HCT116 (cell line): Measurements from ENCODE around the gene KNDC1. TPM values are rescaled to one million over a fixed set of nuclear protein-coding genes. Genes with fewer than 3 reads are reported as not detected.

ENCODE experiments used
- ATAC-seq: fragments of 200-7000 bp; cut with Tn5 transposase; 2 replicates; pipeline ENCODE4 v1.9.1; 2020; ENCODE audit warnings: mild to moderate bottlenecking, moderate library complexity
- BruUV-seq: library from RNA; stranded (reverse); fragments of 400-500 nt; replicated peaks from 2 replicates; lab custom pipeline; 2021; lab: Mats Ljungman, UMichigan
- CTCF ChIA-PET: fragments of 300-600 bp; sonication (Branson Sonifier 250); formaldehyde crosslinking; loops from one replicate; lab custom pipeline; 2021; ENCODE audit warnings: antibody characterized with exemption; lab: Charles Lee
- POLR2A ChIA-PET: fragments of 300-600, 350-600 bp; sonication (Branson Sonifier 250); formaldehyde crosslinking; loops from one replicate; lab custom pipeline; 2021; ENCODE audit warnings: antibody characterized with exemption; lab: Charles Lee
- RAD21 ChIA-PET, 2 experiments: fragments of 300-600 bp; sonication (Branson Sonifier 250); formaldehyde crosslinking; loops; one replicate each; lab custom pipeline; 2023; ENCODE audit warnings: low total read pairs in 2 of 2; ENCODE audit not compliant: uncharacterized antibody in 2 of 2, unreplicated experiment in 2 of 2, low non-redundant PET in 1 of 2; lab: Charles Lee
- DNase-seq: peaks from one replicate; pipeline ENCODE4 v3.0.0-alpha.2; 2010; ENCODE audit warnings: low read depth, low spot score
- H2AFZ ChIP-seq: fragments of 200-600 bp; shearing (Covaris generic), sonication (generic); 2 replicates; pipeline ENCODE4 v1.6.1; 2017; ENCODE audit warnings: low read depth, mixed run types, mixed read lengths, antibody characterized with exemption, low read length; ENCODE audit not compliant: poor library complexity, severe bottlenecking
- H3K27ac ChIP-seq: 2 replicates; pipeline ENCODE4 v1.5.1; 2012; ENCODE audit warnings: low read depth, low read length
- H3K27me3 ChIP-seq: fragments of 200-600 bp; sonication (generic); 2 replicates; pipeline ENCODE4 v1.6.1; 2016; ENCODE audit warnings: mixed run types, low read length, mixed read lengths; ENCODE audit not compliant: insufficient read depth
- H3K36me3 ChIP-seq, 2 experiments: fragments of 200-500 bp in 1 of 2; fragments of 200-600 bp in 1 of 2; sonication (Bioruptor generic) in 1 of 2; sonication (generic) in 1 of 2; 2 replicates each; pipeline versions ENCODE4 v1.5.1 to v1.6.1; 2014 to 2016; ENCODE audit warnings: low read length in 2 of 2, inconsistent platforms in 1 of 2, mixed read lengths in 1 of 2, mixed run types in 1 of 2; ENCODE audit not compliant: insufficient read depth in 2 of 2, control insufficient read depth in 1 of 2
- H3K4me1 ChIP-seq, 2 experiments: fragments of 200-600 bp in 1 of 2; sonication (generic) in 1 of 2; 2 replicates each; pipeline versions ENCODE4 v1.5.1 to v1.6.1; 2012 to 2017; ENCODE audit warnings: low read length in 2 of 2, inconsistent platforms in 1 of 2, mild to moderate bottlenecking in 1 of 2, mixed read lengths in 1 of 2, mixed run types in 1 of 2, moderate library complexity in 1 of 2; ENCODE audit not compliant: insufficient read depth in 2 of 2, control insufficient read depth in 1 of 2
- H3K4me2 ChIP-seq: fragments of 200-600 bp; sonication (generic); 2 replicates; pipeline ENCODE4 v1.6.1; 2017; ENCODE audit warnings: mixed run types, low read length, mixed read lengths
- H3K4me3 ChIP-seq, 2 experiments: fragments of 200-600 bp in 1 of 2; sonication (generic) in 1 of 2; replicated peaks in 1 of 2; 2 replicates each; pipeline ENCODE4 v1.5.1; 2011 to 2016; ENCODE audit warnings: low read length in 2 of 2, control low read depth in 1 of 2, low read depth in 1 of 2, mild to moderate bottlenecking in 1 of 2, mixed read lengths in 1 of 2, mixed run types in 1 of 2
- H3K79me2 ChIP-seq: fragments of 200-600 bp; sonication (generic); 2 replicates; pipeline ENCODE4 v1.6.1; 2017; ENCODE audit warnings: mild to moderate bottlenecking, mixed run types, low read length, moderate library complexity, mixed read lengths; ENCODE audit not compliant: insufficient read depth
- H3K9ac ChIP-seq: fragments of 200-600 bp; sonication (generic); 2 replicates; pipeline ENCODE4 v1.6.1; 2016; ENCODE audit warnings: low read length, mixed read lengths
- H3K9me2 ChIP-seq: fragments of 200-600 bp; sonication (generic), shearing (Covaris generic); 2 replicates; pipeline ENCODE4 v1.6.1; 2017; ENCODE audit warnings: mixed run types, mild to moderate bottlenecking, moderate library complexity; ENCODE audit not compliant: insufficient read depth
- H3K9me3 ChIP-seq, 2 experiments: fragments of 200-500 bp in 1 of 2; fragments of 200-600 bp in 1 of 2; sonication (Bioruptor generic) in 1 of 2; sonication (generic) in 1 of 2; 2 replicates each; pipeline ENCODE4 v1.6.1; 2014 to 2017; ENCODE audit warnings: low read length in 2 of 2, mixed read lengths in 2 of 2, inconsistent platforms in 1 of 2, low read depth in 1 of 2, mild to moderate bottlenecking in 1 of 2, mixed run types in 1 of 2, moderate library complexity in 1 of 2; ENCODE audit not compliant: control insufficient read depth in 1 of 2, insufficient read depth in 1 of 2
- H4K20me1 ChIP-seq: fragments of 200-600 bp; sonication (generic), shearing (Covaris generic); 2 replicates; pipeline ENCODE4 v1.6.1; 2017; ENCODE audit warnings: mixed run types, mild to moderate bottlenecking, moderate library complexity; ENCODE audit not compliant: insufficient read depth
- CEBPB ChIP-seq: IDR thresholded peaks from 2 replicates; pipeline ENCODE4 v1.6.1; 2012; ENCODE audit warnings: low read depth
- ELF1 ChIP-seq: IDR thresholded peaks from 2 replicates; pipeline ENCODE4 v1.6.1; 2012; ENCODE audit warnings: low read depth, borderline replicate concordance
- EZH2 ChIP-seq: fragments of 200-600 bp; sonication (generic); IDR thresholded peaks from 2 replicates; pipeline ENCODE4 v1.6.1; 2017; ENCODE audit warnings: antibody characterized with exemption, mixed run types
- FOSL1 ChIP-seq: IDR thresholded peaks from 2 replicates; pipeline ENCODE4 v1.6.1; 2012; ENCODE audit warnings: low read depth
- POLR2AphosphoS5 ChIP-seq: IDR thresholded peaks from 2 replicates; pipeline ENCODE4 v1.6.1; 2011; ENCODE audit warnings: mild to moderate bottlenecking, low read depth, low read length, moderate library complexity
- RAD21 ChIP-seq: IDR thresholded peaks from 2 replicates; pipeline ENCODE4 v1.6.1; 2012; ENCODE audit warnings: low read depth, mild to moderate bottlenecking
- SIN3A ChIP-seq: IDR thresholded peaks from 2 replicates; pipeline ENCODE4 v1.6.1; 2012; ENCODE audit warnings: low read depth
- SP1 ChIP-seq: IDR thresholded peaks from 2 replicates; pipeline ENCODE4 v1.6.1; 2012; ENCODE audit warnings: low read depth
- SRF ChIP-seq: IDR thresholded peaks from 2 replicates; pipeline ENCODE4 v1.6.1; 2012; ENCODE audit warnings: low read depth
- ZBTB33 ChIP-seq: IDR thresholded peaks from 2 replicates; pipeline ENCODE4 v1.6.1; 2011; ENCODE audit warnings: mild to moderate bottlenecking, low read length, moderate library complexity; ENCODE audit not compliant: insufficient replicate concordance; ENCODE audit errors: extremely low read depth
- ZNF274 ChIP-seq: fragments of 200-500 bp; sonication (Bioruptor generic); IDR thresholded peaks from 2 replicates; pipeline ENCODE4 v1.6.1; 2014; ENCODE audit warnings: mild to moderate bottlenecking, low read depth, low read length, inconsistent platforms
- intact Hi-C: fragments of 100-400 bp; cut with micrococcal nuclease; formaldehyde crosslinking; loops from 2 replicates; pipeline ENCODE4 v1.10.0; 2022
- total RNA-seq: library from RNA; stranded (reverse); gene quantifications from one replicate; pipeline ENCODE4 v1.2.1, GENCODE V29; 2021; ENCODE audit not compliant: unreplicated experiment
- TF ChIP-seq, protein P1 (sequence below), 3 experiments: fragments of 200-600 bp in 1 of 3; sonication (generic) in 1 of 3; IDR thresholded peaks in 2 of 3; conservative IDR thresholded peaks in 1 of 3; 2 replicates each; pipeline ENCODE4 v1.5.1; 2012 to 2017; ENCODE audit warnings: low read depth in 2 of 3, low read length in 2 of 3, antibody characterized with exemption in 1 of 3, borderline replicate concordance in 1 of 3, control low read depth in 1 of 3, mild to moderate bottlenecking in 1 of 3, mixed read lengths in 1 of 3, mixed run types in 1 of 3, moderate library complexity in 1 of 3; ENCODE audit not compliant: insufficient read depth in 1 of 3
- TF ChIP-seq, protein P2 (sequence below): IDR thresholded peaks from 2 replicates; pipeline ENCODE4 v1.6.1; 2012
- TF ChIP-seq, protein P3 (sequence below): IDR thresholded peaks from 2 replicates; pipeline ENCODE4 v1.6.1; 2012; ENCODE audit warnings: low read depth
- TF ChIP-seq, protein P4 (sequence below): IDR thresholded peaks from 2 replicates; pipeline ENCODE4 v1.6.1; 2012

KNDC1 gene
- total RNA-seq, 1 experiment from 2014 or later = 3.6 TPM

- TF ChIP-seq, protein P1, sequence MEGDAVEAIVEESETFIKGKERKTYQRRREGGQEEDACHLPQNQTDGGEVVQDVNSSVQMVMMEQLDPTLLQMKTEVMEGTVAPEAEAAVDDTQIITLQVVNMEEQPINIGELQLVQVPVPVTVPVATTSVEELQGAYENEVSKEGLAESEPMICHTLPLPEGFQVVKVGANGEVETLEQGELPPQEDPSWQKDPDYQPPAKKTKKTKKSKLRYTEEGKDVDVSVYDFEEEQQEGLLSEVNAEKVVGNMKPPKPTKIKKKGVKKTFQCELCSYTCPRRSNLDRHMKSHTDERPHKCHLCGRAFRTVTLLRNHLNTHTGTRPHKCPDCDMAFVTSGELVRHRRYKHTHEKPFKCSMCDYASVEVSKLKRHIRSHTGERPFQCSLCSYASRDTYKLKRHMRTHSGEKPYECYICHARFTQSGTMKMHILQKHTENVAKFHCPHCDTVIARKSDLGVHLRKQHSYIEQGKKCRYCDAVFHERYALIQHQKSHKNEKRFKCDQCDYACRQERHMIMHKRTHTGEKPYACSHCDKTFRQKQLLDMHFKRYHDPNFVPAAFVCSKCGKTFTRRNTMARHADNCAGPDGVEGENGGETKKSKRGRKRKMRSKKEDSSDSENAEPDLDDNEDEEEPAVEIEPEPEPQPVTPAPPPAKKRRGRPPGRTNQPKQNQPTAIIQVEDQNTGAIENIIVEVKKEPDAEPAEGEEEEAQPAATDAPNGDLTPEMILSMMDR (IDR thresholded peaks at IDR 0.05 in 2 of 3, conservative IDR thresholded peaks at IDR 0.05 in 1 of 3; ENCODE audit: borderline replicate concordance in 1 of 3, insufficient read depth in 1 of 3, low read depth in 2 of 3, low read length in 2 of 3) = no peak
- no peak for TF ChIP-seq POLR2AphosphoS5
- TF ChIP-seq, all 23 proteins: peak for 0
These were observed 17.4 kb upstream of the KNDC1 start (continued) for GRCh38 chr10:133142523-133143199.

DNA sequence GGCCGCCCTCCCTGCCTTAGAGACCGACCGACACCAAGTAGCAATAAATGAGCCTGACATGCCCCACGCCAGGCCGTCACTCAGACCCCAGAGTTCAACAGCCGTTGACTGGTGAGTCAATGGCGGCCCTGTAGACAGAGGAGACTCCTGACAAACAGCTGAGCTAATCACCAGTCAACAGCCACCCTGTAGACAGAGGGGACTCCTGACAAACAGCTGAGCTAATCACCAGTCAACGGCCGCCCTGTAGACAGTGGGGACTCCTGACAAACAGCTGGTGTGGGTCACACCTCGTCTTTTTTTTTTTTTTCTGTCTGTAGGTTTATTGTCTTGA is 16.9 kb upstream of the KNDC1 start:
- CTCF ChIA-PET = interaction anchor here (1.4 to 1.8 kb wide), 2 partner anchors 10 to 114 kb away, joined by 4 to 5 read pairs; no protein-coding TSS in a partner anchor
- no TSS peak for BruUV-seq

More for the DNA sequence above, 16.9 kb upstream of the KNDC1 start:
- H3K4me1 ChIP-seq = peaks cover 13 to 31% of the 10 kb centered on the region in 2 experiments
- no peaks in the 10 kb centered on the region for H3K79me2 ChIP-seq
- no peaks in the 10 kb centered on the region for H3K9me2 ChIP-seq
- POLR2A ChIA-PET = no interaction called here
- H3K27ac ChIP-seq = no peak overlapping the region
- H3K4me3 ChIP-seq = no peak overlapping the region
- TF ChIP-seq, protein P2, sequence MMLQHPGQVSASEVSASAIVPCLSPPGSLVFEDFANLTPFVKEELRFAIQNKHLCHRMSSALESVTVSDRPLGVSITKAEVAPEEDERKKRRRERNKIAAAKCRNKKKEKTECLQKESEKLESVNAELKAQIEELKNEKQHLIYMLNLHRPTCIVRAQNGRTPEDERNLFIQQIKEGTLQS = no peak
- TF ChIP-seq POLR2AphosphoS5 = no peak
- no peak for TF ChIP-seq ZBTB33
- TF ChIP-seq, protein P3, sequence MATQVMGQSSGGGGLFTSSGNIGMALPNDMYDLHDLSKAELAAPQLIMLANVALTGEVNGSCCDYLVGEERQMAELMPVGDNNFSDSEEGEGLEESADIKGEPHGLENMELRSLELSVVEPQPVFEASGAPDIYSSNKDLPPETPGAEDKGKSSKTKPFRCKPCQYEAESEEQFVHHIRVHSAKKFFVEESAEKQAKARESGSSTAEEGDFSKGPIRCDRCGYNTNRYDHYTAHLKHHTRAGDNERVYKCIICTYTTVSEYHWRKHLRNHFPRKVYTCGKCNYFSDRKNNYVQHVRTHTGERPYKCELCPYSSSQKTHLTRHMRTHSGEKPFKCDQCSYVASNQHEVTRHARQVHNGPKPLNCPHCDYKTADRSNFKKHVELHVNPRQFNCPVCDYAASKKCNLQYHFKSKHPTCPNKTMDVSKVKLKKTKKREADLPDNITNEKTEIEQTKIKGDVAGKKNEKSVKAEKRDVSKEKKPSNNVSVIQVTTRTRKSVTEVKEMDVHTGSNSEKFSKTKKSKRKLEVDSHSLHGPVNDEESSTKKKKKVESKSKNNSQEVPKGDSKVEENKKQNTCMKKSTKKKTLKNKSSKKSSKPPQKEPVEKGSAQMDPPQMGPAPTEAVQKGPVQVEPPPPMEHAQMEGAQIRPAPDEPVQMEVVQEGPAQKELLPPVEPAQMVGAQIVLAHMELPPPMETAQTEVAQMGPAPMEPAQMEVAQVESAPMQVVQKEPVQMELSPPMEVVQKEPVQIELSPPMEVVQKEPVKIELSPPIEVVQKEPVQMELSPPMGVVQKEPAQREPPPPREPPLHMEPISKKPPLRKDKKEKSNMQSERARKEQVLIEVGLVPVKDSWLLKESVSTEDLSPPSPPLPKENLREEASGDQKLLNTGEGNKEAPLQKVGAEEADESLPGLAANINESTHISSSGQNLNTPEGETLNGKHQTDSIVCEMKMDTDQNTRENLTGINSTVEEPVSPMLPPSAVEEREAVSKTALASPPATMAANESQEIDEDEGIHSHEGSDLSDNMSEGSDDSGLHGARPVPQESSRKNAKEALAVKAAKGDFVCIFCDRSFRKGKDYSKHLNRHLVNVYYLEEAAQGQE = no peak
- no peak for TF ChIP-seq RAD21
- TF ChIP-seq SP1 = no peak
- TF ChIP-seq SIN3A = no peak
- no peak for TF ChIP-seq ZNF274
- TF ChIP-seq SRF = no peak
- TF ChIP-seq FOSL1 = no peak
- no peak for TF ChIP-seq ELF1
- TF ChIP-seq, protein P4, sequence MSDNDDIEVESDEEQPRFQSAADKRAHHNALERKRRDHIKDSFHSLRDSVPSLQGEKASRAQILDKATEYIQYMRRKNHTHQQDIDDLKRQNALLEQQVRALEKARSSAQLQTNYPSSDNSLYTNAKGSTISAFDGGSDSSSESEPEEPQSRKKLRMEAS = no peak
- TF ChIP-seq EZH2 = no peak
- no peak for TF ChIP-seq CEBPB
- TF ChIP-seq, all 23 proteins: peak for 0
- DNase-seq (no peak), ATAC-seq (no peak)
- H3K36me3 ChIP-seq = no peaks in the 10 kb centered on the region
- no peak overlapping the region for H2AFZ ChIP-seq
- H3K9ac ChIP-seq = no peak overlapping the region
- no peaks in the 10 kb centered on the region for H3K9me3 ChIP-seq
- H4K20me1 ChIP-seq = no peaks in the 10 kb centered on the region
- RAD21 ChIA-PET = no interaction called here
- intact Hi-C loops = no loop called here
- H3K4me2 ChIP-seq = no peak overlapping the region
- no peaks in the 10 kb centered on the region for H3K27me3 ChIP-seq
